Hepatic stellate cell (primary cell): ENCODE results near the gene SPRN.
"Not testable (repeated sequence)": the region's sequence is repeated elsewhere in the genome, so short reads cannot be mapped to it uniquely, and the experiment has no call there.

Experiments used
- DNase-seq: peaks from one replicate; pipeline ENCODE4 v3.0.0; 2011; ENCODE audit warnings: low spot score

The SPRN gene

DNA sequence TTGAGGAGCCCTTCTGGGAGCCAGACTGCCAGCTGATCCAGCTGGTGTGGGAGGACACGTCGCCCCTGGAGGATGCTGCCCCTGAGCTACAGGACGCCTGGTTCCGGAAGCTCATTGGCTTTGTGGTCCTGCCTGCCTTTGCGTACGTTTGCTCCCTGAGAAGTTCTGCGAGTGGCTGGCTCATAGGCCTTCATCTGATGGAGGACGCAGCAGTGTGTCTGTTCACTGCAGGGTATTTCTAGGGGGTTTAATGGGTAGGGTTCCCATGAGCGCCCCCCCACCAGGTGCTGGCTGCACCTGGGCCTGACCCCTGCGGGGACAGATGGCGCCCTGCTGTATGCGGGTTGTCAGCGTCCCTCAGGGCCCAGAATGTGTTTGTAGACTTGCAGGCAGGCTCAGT is 40.4 kb downstream of the SPRN start:
- DNase-seq = no peak

DNA sequence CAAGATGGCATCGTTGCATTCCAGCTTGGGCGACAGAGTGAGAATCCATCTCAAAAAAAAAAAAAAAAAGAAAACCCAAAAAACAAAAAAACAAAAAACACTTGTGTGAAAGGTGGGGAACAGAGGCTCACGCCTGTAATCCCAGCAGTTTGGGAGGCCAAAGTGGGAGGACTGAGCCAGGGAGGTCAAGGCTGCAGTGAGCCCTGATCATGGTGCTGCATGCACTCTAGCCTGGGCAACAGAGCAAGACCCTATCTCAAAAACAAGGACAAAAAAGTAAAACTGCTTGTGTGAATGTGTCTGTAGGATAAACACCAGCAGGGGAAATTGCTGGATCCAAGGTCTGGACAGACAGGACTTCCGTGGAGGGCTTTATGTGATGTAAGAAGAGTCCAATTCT is 40.9 kb downstream of the SPRN start:
- DNase-seq = no peak

GRCh38 chr10:133381036-133381435 is 43.4 kb downstream of the SPRN start:
- DNase-seq = no peak

DNA sequence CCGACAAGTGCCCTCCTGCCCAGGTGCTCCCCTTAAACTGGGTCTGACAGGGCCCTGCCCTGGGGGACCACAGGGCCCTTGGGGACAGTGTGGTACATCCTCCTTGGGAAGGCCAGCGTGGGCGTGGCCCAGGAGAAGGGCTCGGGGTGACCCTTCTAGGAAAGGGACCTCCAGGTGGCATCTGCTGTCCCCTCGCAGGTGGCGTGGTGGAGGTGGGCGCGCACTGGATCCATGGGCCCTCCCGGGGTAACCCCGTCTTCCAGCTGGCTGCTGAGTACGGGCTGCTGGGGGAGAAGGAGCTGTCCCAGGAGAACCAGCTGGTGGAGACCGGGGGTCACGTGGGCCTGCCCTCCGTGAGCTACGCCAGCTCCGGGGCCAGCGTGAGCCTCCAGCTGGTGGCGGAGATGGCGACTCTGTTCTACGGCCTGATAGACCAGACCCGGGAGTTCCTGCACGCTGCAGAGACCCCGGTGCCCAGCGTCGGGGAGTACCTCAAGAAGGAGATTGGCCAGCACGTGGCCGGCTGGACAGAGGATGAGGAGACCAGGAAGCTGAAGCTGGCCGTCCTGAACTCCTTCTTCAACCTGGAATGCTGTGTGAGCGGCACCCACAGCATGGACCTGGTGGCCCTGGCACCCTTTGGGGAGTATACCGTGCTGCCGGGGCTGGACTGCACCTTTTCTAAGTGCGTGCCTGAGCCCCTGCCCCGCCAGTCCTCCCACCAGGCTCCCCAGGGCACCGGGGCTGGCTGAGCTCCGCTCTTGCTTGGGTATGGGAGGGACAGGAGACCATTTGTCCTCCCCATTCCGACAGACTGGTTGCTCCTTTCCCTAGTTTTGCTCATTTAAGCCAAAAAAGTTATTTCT is 44.4 kb downstream of the SPRN start:
- no peak for DNase-seq

- peak; percentile 88 for DNase-seq
Measured at GRCh38 chr10:133379152-133379800, 45.1 kb downstream of the SPRN start, which contains the start of gene PAOX. Gene PAOX, plus strand, starts transcription at chr10:133379262. Its CDS starts 55 bp downstream, at chr10:133379317.

GRCh38 chr10:133378251-133379096 is 46.0 kb downstream of the SPRN start:
- DNase-seq = peak; percentile 78

GRCh38 chr10:133377818-133378250 is 46.6 kb downstream of the SPRN start:
- no peak for DNase-seq

- no peak for DNase-seq
Measured at GRCh38 chr10:133377025-133377817, 47.2 kb downstream of the SPRN start.

GRCh38 chr10:133376183-133376582 is 48.2 kb downstream of the SPRN start:
- not testable (repeated sequence) for DNase-seq

GRCh38 chr10:133375357-133376115 is 48.9 kb downstream of the SPRN start:
- DNase-seq = no peak

GRCh38 chr10:133373174-133374090 is 51.0 kb downstream of the SPRN start, which contains the start of gene ECHS1:
Gene ECHS1, minus strand, starts transcription at chr10:133373354. Its CDS starts 21 bp downstream, at chr10:133373333.
- DNase-seq = peak; percentile 99

- no peak for DNase-seq
Measured at GRCh38 chr10:133372507-133372906, 51.9 kb downstream of the SPRN start.
